ENCODE measurements around the gene UPF2. TPM values are rescaled to one million over a fixed set of nuclear protein-coding genes. Genes with fewer than 3 reads are reported as not detected.

UPF2 gene
- total and polyA plus RNA-seq, 2 of the 4 experiments (the other 2 are of a cell fraction): 9.2 to 14.3 TPM

GRCh38 chr10:12050528-12050927 lies 7.9 kb upstream of the UPF2 start:
- ChIA-PET CTCF (no interaction called here), POLR2A (ENCODE audit: unreplicated experiment) (no interaction called here)
- BruUV-seq (replicated peaks): no TSS peak
- no peak for TF ChIP-seq RFX5 (IDR thresholded peaks at IDR 0.05; ENCODE audit: low read depth, low read length)
- TF ChIP-seq RAD21 (IDR thresholded peaks at IDR 0.05; ENCODE audit: low read length): no peak
- no peak for TF ChIP-seq MXI1 (IDR thresholded peaks at IDR 0.05; ENCODE audit: borderline replicate concordance, low read depth, low read length)
- no peak for TF ChIP-seq RCOR1 (IDR thresholded peaks at IDR 0.05; ENCODE audit: insufficient replicate concordance, low read length)
- TF ChIP-seq CHD1 (IDR thresholded peaks at IDR 0.05; ENCODE audit: low read depth, low read length): no peak
- Histone ChIP-seq H3K4me2 (ENCODE audit: low read depth, low read length) (no peak overlapping the region), H3K27ac (ENCODE audit: insufficient read depth, low read length) (no peak overlapping the region), H4K5ac (ENCODE audit: low read depth, low read length) (no peak overlapping the region), H3K56ac (ENCODE audit: extremely low read depth, insufficient read depth, low read length) (no peak overlapping the region), H4K8ac (ENCODE audit: low read depth in 2 of 2, low read length in 2 of 2) (no peak overlapping the region), H3K79me1 (ENCODE audit: low read depth in 1 of 2, low read length in 2 of 2) (no peaks in the 10 kb centered on the region), H3K9me1 (ENCODE audit: insufficient read depth, low read length) (no peaks in the 10 kb centered on the region), H3K4ac (ENCODE audit: low read depth, low read length) (no peak overlapping the region), H3K4me1 (ENCODE audit: control insufficient read depth, insufficient read depth, low read length) (no peaks in the 10 kb centered on the region), H3K23ac (ENCODE audit: low read depth, low read length) (no peak overlapping the region), H3K27me3 (ENCODE audit: control insufficient read depth, insufficient read depth, low read length) (no peaks in the 10 kb centered on the region), H3K9ac (ENCODE audit: low read depth, low read length) (no peak overlapping the region), H3K18ac (ENCODE audit: low read depth, low read length) (no peak overlapping the region), H2AK5ac (ENCODE audit: low read depth, low read length) (no peak overlapping the region), H2BK15ac (ENCODE audit: low read depth, low read length) (no peak overlapping the region), H3K9me3 (ENCODE audit: control insufficient read depth, insufficient read depth, low read length) (no peaks in the 10 kb centered on the region), H2AK9ac (replicated peaks; ENCODE audit: low read depth, low read length, poor library complexity) (no peak overlapping the region), H3K14ac (replicated peaks; ENCODE audit: low read depth, low read length) (no peak overlapping the region), H2AFZ (replicated peaks; ENCODE audit: low read length, poor library complexity) (no peak overlapping the region), H4K20me1 (ENCODE audit: insufficient read depth, low read length) (no peaks in the 10 kb centered on the region), H3K36me3 (ENCODE audit: control insufficient read depth, insufficient read depth, low read length) (no peaks in the 10 kb centered on the region), H2BK120ac (ENCODE audit: low read depth, low read length) (no peak overlapping the region), H4K91ac (ENCODE audit: insufficient read depth, low read depth, low read length) (no peak overlapping the region), H2BK5ac (ENCODE audit: low read depth, low read length, poor library complexity, severe bottlenecking) (no peak overlapping the region), H3K4me3 (ENCODE audit: insufficient read depth, low read depth, low read length) (no peak overlapping the region), H2BK20ac (ENCODE audit: low read depth, low read length) (no peak overlapping the region)
- in situ Hi-C loops (cut with MboI; ENCODE audit: low sequenced_read_pairs): no loop called here
- intact Hi-C loops (cut with micrococcal nuclease): no loop called here
- DNase-seq (no peak), ATAC-seq (ENCODE audit: low read depth) (no peak)
- dilution Hi-C loops (cut with HindIII; ENCODE audit: low sequenced_read_pairs, unreplicated experiment): no loop called here
